Endothelial cell (in vitro differentiated cells): ENCODE data around the gene SLC25A17. TPM values are rescaled to one million over a fixed set of nuclear protein-coding genes. Genes with fewer than 3 reads are reported as not detected.

Experiments
- DNase-seq: peaks from one replicate; pipeline ENCODE4 v3.0.0; 2021; ENCODE audit warnings: low spot score
- H3K27ac Mint-ChIP-seq: one replicate; pipeline ENCODE4 v1.8.0; 2021; ENCODE audit warnings: mixed read lengths, inconsistent platforms; ENCODE audit not compliant: unreplicated experiment
- H3K27me3 Mint-ChIP-seq: one replicate; pipeline ENCODE4 v1.8.0; 2021; ENCODE audit warnings: mild to moderate bottlenecking, moderate library complexity, mixed read lengths, inconsistent platforms; ENCODE audit not compliant: unreplicated experiment
- H3K36me3 Mint-ChIP-seq: one replicate; pipeline ENCODE4 v1.8.0; 2021; ENCODE audit warnings: mild to moderate bottlenecking, low read depth, mixed read lengths, inconsistent platforms; ENCODE audit not compliant: unreplicated experiment
- H3K4me1 Mint-ChIP-seq: one replicate; pipeline ENCODE4 v1.8.0; 2021; ENCODE audit warnings: mild to moderate bottlenecking, mixed read lengths, inconsistent platforms; ENCODE audit not compliant: unreplicated experiment
- H3K4me3 Mint-ChIP-seq: one replicate; pipeline ENCODE4 v1.8.0; 2021; ENCODE audit warnings: mild to moderate bottlenecking, mixed read lengths, inconsistent platforms; ENCODE audit not compliant: unreplicated experiment
- H3K9me3 Mint-ChIP-seq: one replicate; pipeline ENCODE4 v1.8.0; 2021; ENCODE audit warnings: mixed read lengths, inconsistent platforms; ENCODE audit not compliant: unreplicated experiment
- total RNA-seq: library from RNA; stranded (reverse); fragmentation: NEBNext Ultra II Directional; extraction: Animal tissue kit (Norgen Biotek cat#: 25700); gene quantifications from one replicate; pipeline ENCODE4 v1.2.1, GENCODE V29; 2021; ENCODE audit not compliant: unreplicated experiment
- TF ChIP-seq, protein P1 (sequence below): fragments of 200-600 bp; sonication (generic); IDR thresholded peaks from one replicate; pipeline ENCODE4 v1.5.0; 2021; ENCODE audit warnings: antibody characterized with exemption; ENCODE audit not compliant: unreplicated experiment

Gene SLC25A17
- total RNA-seq, 1 donor from 2014 or later: 18.1 TPM

DNA sequence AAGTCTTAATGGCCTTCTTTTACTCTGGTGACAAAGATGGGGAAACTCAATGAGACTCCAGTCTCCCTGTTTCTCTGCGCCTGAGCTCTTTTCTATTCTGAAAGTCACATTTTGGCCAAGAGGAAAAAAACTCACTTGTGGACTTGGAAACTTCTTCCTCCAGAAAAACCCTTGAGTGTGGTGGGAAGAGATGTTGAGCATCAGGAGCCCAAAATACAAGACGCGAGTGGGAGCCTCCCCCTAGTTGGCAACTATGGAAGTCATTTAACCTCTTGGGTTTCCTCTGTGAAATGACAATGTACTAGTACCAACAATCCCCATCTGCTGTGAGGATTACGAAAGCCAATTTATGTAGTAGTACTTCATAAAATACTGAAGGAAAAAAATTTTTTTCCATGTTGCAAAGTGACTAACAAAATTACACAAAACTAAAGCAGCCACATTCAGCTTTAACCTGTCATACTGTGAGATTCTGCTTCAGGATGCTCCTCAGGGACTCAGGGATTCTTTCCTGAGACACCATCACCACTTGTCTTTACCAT is 524 bp upstream of the SLC25A17 start:
- Mint-ChIP-seq H3K4me3 (peak overlapping the region; percentile 82), H3K4me1 (peaks cover 25% of the 10 kb centered on the region), H3K27me3 (no peaks in the 10 kb centered on the region), H3K27ac (no peak overlapping the region), H3K36me3 (peaks cover 8% of the 10 kb centered on the region), H3K9me3 (no peaks in the 10 kb centered on the region)
- TF ChIP-seq, protein P1, sequence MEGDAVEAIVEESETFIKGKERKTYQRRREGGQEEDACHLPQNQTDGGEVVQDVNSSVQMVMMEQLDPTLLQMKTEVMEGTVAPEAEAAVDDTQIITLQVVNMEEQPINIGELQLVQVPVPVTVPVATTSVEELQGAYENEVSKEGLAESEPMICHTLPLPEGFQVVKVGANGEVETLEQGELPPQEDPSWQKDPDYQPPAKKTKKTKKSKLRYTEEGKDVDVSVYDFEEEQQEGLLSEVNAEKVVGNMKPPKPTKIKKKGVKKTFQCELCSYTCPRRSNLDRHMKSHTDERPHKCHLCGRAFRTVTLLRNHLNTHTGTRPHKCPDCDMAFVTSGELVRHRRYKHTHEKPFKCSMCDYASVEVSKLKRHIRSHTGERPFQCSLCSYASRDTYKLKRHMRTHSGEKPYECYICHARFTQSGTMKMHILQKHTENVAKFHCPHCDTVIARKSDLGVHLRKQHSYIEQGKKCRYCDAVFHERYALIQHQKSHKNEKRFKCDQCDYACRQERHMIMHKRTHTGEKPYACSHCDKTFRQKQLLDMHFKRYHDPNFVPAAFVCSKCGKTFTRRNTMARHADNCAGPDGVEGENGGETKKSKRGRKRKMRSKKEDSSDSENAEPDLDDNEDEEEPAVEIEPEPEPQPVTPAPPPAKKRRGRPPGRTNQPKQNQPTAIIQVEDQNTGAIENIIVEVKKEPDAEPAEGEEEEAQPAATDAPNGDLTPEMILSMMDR: no peak
- no peak for DNase-seq

DNA sequence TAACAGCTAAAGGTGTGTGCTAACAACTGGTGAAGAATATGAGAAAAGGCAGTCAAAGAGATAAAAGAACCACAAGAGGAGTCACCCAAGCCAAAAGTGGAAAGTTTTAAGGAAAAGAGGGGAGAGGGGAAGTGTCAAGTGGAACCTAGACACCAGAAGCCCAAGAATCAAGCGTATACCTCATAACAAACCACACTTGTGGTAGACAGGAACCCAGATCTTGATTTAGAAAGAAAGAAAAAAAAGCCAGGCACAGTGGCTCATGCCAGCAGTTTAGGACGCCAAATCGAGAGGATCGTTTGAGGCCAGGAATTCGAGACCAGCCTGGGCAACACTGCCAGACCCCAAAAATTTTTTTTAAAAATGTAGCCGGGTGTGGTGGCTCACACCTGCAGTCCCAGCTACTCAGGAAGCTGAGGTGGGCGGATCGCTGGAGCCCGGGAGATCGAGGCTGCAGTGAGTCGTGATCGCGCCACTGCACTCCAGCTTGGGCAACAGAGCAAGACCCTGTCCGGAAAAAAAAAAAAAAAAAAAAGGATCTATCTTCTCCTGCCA is 877 bp downstream of the SLC25A17 start:
- no peak for DNase-seq
- TF ChIP-seq, protein P1: no peak
- H3K36me3 Mint-ChIP-seq: peaks cover 8% of the 10 kb centered on the region
- no peaks in the 10 kb centered on the region for H3K9me3 Mint-ChIP-seq
- peaks cover 28% of the 10 kb centered on the region for H3K4me1 Mint-ChIP-seq
- H3K4me3 Mint-ChIP-seq: peak overlapping the region; percentile 99
- H3K27me3 Mint-ChIP-seq: no peaks in the 10 kb centered on the region
- H3K27ac Mint-ChIP-seq: peak overlapping the region; percentile 75

DNA sequence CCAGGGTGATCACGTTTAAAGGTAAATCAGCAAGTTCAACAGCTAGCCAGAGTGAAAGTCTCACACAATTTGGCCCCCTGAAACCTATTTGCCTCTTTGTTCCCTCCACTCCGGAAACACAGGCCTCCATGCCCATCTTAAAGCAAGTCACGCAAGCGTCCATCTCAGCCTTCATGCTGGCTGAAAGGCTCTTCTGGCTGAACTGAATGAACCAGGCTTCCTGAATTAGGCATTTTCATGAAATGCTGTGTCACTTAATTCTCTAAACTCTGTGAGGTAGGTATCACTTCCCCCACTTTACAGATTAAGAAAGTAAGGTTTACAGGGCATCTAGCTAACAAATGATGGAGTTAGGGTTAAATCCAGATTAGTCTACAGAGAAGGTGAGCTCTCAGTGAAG is 1.4 kb downstream of the SLC25A17 start:
- peaks cover 6% of the 10 kb centered on the region for H3K36me3 Mint-ChIP-seq
- H3K4me3 Mint-ChIP-seq: peak overlapping the region; percentile 99
- H3K4me1 Mint-ChIP-seq: peaks cover 28% of the 10 kb centered on the region
- H3K9me3 Mint-ChIP-seq: no peaks in the 10 kb centered on the region
- TF ChIP-seq, protein P1: no peak
- H3K27me3 Mint-ChIP-seq: no peaks in the 10 kb centered on the region
- peak overlapping the region; percentile 40 for H3K27ac Mint-ChIP-seq
- DNase-seq: no peak

DNA sequence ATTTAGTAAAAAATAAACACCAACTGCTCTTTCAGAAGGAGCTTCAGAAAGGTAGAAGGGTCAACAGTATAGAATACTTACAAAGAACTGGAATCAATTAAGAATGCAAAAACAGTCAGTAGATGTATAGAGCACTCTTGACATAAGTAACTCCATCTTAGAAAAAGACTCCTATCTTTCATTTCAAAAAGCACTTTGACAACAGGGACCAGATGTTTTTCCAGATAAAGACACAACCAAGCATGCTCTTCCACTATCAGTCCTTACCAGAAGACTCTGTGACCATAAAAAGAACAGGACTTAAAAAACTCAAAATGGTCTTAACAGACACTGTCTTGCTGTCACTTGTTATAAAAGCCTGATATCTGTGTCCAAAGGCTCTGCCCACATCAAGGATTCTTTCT is 5.2 kb downstream of the SLC25A17 start:
- peak overlapping the region; percentile 65 for H3K27ac Mint-ChIP-seq
- H3K36me3 Mint-ChIP-seq: peaks cover 5% of the 10 kb centered on the region
- no peak overlapping the region for H3K4me3 Mint-ChIP-seq

More for the DNA sequence above, 5.2 kb downstream of the SLC25A17 start:
- H3K9me3 Mint-ChIP-seq: no peaks in the 10 kb centered on the region
- TF ChIP-seq, protein P1: no peak
- peaks cover 20% of the 10 kb centered on the region for H3K4me1 Mint-ChIP-seq
- DNase-seq: no peak
- peaks cover 1% of the 10 kb centered on the region for H3K27me3 Mint-ChIP-seq
